Liver (tissue), 9 donors: Measurements from ENCODE around the gene FBXW7. TPM values are rescaled to one million over a fixed set of nuclear protein-coding genes. Genes with fewer than 3 reads are reported as not detected.

ENCODE experiments used
- DNase-seq: peaks from one replicate; pipeline ENCODE4 v3.0.0-alpha.2; 2017; ENCODE audit warnings: low spot score
- H3K27ac ChIP-seq, 2 donors: one replicate each; pipeline ENCODE4 v1.7.0; 2013; ENCODE audit warnings: inconsistent platforms in 2 of 2, low read length in 2 of 2, control low read depth in 1 of 2, low read depth in 1 of 2, mild to moderate bottlenecking in 1 of 2
- H3K27me3 ChIP-seq, 4 donors: one replicate each; pipeline versions ENCODE4 v1.6.1 to v1.7.0; 2013; ENCODE audit warnings: low read length in 3 of 4, inconsistent platforms in 1 of 4, mild to moderate bottlenecking in 1 of 4, moderate library complexity in 1 of 4; ENCODE audit not compliant: control insufficient read depth in 4 of 4, insufficient read depth in 4 of 4
- H3K36me3 ChIP-seq, 4 donors: one replicate each; pipeline versions ENCODE4 v1.6.1 to v1.7.0; 2013; ENCODE audit warnings: low read length in 3 of 4, mild to moderate bottlenecking in 3 of 4, low read depth in 1 of 4, moderate library complexity in 1 of 4; ENCODE audit not compliant: control insufficient read depth in 4 of 4, insufficient read depth in 3 of 4
- H3K4me1 ChIP-seq, 4 donors: one replicate each; pipeline versions ENCODE4 v1.6.1 to v1.7.0; 2013; ENCODE audit warnings: low read length in 3 of 4, mild to moderate bottlenecking in 3 of 4, moderate library complexity in 1 of 4; ENCODE audit not compliant: control insufficient read depth in 4 of 4, insufficient read depth in 4 of 4
- H3K4me3 ChIP-seq, 3 donors: one replicate each; pipeline versions ENCODE4 v1.6.1 to v1.7.0; 2013; ENCODE audit warnings: low read length in 3 of 3, control low read depth in 1 of 3, low read depth in 1 of 3, mild to moderate bottlenecking in 1 of 3
- H3K9ac ChIP-seq, 2 donors: one replicate each; pipeline ENCODE4 v1.7.0; 2013; ENCODE audit warnings: low read length in 2 of 2, mild to moderate bottlenecking in 2 of 2, moderate library complexity in 2 of 2, control low read depth in 1 of 2, low read depth in 1 of 2
- H3K9me3 ChIP-seq, 4 donors: one replicate each; pipeline versions ENCODE4 v1.6.1 to v1.7.0; 2013; ENCODE audit warnings: low read length in 3 of 4; ENCODE audit not compliant: control insufficient read depth in 4 of 4
- ATF3 ChIP-seq: IDR thresholded peaks from 2 replicates; pipeline ENCODE4 v1.6.1; 2016; ENCODE audit warnings: antibody characterized with exemption
- CTCF ChIP-seq: fragments of 150-350 bp; IDR thresholded peaks from 2 replicates; pipeline ENCODE4 v1.5.1; 2017; ENCODE audit warnings: improper control_type of control experiment, low read depth, low read length; ENCODE audit not compliant: missing input control
- EGR1 ChIP-seq, 2 donors: IDR thresholded peaks; 2 replicates each; pipeline ENCODE4 v1.6.1; 2016 to 2018; ENCODE audit warnings: antibody characterized with exemption in 2 of 2, low read depth in 2 of 2
- FOXA1 ChIP-seq: IDR thresholded peaks from 2 replicates; pipeline ENCODE4 v1.6.1; 2016; ENCODE audit warnings: antibody characterized with exemption
- FOXA2 ChIP-seq: IDR thresholded peaks from 2 replicates; pipeline ENCODE4 v1.6.1; 2016; ENCODE audit warnings: antibody characterized with exemption
- GABPA ChIP-seq, 2 donors: IDR thresholded peaks in 1 of 2; conservative IDR thresholded peaks in 1 of 2; 2 replicates each; pipeline ENCODE4 v1.6.1; 2016; ENCODE audit warnings: antibody characterized with exemption in 2 of 2, mild to moderate bottlenecking in 1 of 2, moderate library complexity in 1 of 2
- HNF4A ChIP-seq, 2 donors: conservative IDR thresholded peaks; 2 replicates each; pipeline ENCODE4 v1.6.1; 2016; ENCODE audit warnings: antibody characterized with exemption in 2 of 2, mild to moderate bottlenecking in 2 of 2
- HNF4G ChIP-seq: IDR thresholded peaks from 2 replicates; pipeline ENCODE4 v1.6.1; 2016; ENCODE audit warnings: antibody characterized with exemption
- JUND ChIP-seq, 2 donors: IDR thresholded peaks; 2 replicates each; pipeline ENCODE4 v1.6.1; 2016; ENCODE audit warnings: antibody characterized with exemption in 2 of 2
- MAX ChIP-seq: IDR thresholded peaks from 2 replicates; pipeline ENCODE4 v1.6.1; 2016; ENCODE audit warnings: antibody characterized with exemption
- NR2F2 ChIP-seq: IDR thresholded peaks from 2 replicates; pipeline ENCODE4 v1.6.1; 2016; ENCODE audit warnings: antibody characterized with exemption
- RAD21 ChIP-seq, 2 donors: IDR thresholded peaks; 2 replicates each; pipeline ENCODE4 v1.6.1; 2016; ENCODE audit warnings: antibody characterized with exemption in 2 of 2, mild to moderate bottlenecking in 2 of 2
- REST ChIP-seq: IDR thresholded peaks from 2 replicates; pipeline ENCODE4 v1.6.1; 2016; ENCODE audit warnings: antibody characterized with exemption, mild to moderate bottlenecking
- RXRA ChIP-seq, 2 donors: IDR thresholded peaks; 2 replicates each; pipeline ENCODE4 v1.6.1; 2017 to 2018; ENCODE audit warnings: antibody characterized with exemption in 2 of 2, mild to moderate bottlenecking in 1 of 2
- SP1 ChIP-seq: IDR thresholded peaks from 2 replicates; pipeline ENCODE4 v1.6.1; 2018; ENCODE audit warnings: antibody characterized with exemption, mild to moderate bottlenecking
- TAF1 ChIP-seq: conservative IDR thresholded peaks from 2 replicates; pipeline ENCODE4 v1.6.1; 2016; ENCODE audit warnings: antibody characterized with exemption, mild to moderate bottlenecking
- YY1 ChIP-seq: IDR thresholded peaks from 2 replicates; pipeline ENCODE4 v1.6.1; 2016; ENCODE audit warnings: antibody characterized with exemption, mild to moderate bottlenecking
- ZBTB33 ChIP-seq: IDR thresholded peaks from 2 replicates; pipeline ENCODE4 v1.6.1; 2016; ENCODE audit warnings: antibody characterized with exemption
- WGBS: extraction: QIAGEN DNeasy Blood & Tissue Kit; methylation state at CpG from one replicate; pipeline ENCODE4 v1.1.7; 2013; 5-methylcytosine and 5-hydroxymethylcytosine counted together
- polyA plus RNA-seq, 2 donors: library from polyadenylated mRNA; stranded (reverse) in 1 of 2; unstranded in 1 of 2; fragments of 200-250 nt in 1 of 2; fragments of >200 nt in 1 of 2; fragmentation: Nextera tagmentation in 1 of 2; extraction: Ambion mirVana in 1 of 2; gene quantifications; one replicate each; pipeline versions ENCODE4 v1.2.1 to v1.2.3, GENCODE V29; 2013 to 2015
- total RNA-seq, 2 donors: library from RNA; depleted of rRNA; stranded (reverse); fragments of >200 nt; gene quantifications; one replicate each; pipeline ENCODE4 v1.2.3, GENCODE V29; 2014
- donor health status: healthy.
- donor health status: healthy.
- donor health status: healthy.
- donor health status: healthy.
- donor health status: healthy.

Gene FBXW7
- total and polyA plus RNA-seq, 4 donors: 4.0 to 56.9 (median 16.1) TPM

- H3K9me3 ChIP-seq: no peaks in the 10 kb centered on the region
- no peaks in the 10 kb centered on the region for H3K27me3 ChIP-seq
- no peak for TF ChIP-seq GABPA (IDR thresholded peaks at IDR 0.05 in 1 of 2, conservative IDR thresholded peaks at IDR 0.05 in 1 of 2)
- TF ChIP-seq FOXA1: no peak
- TF ChIP-seq HNF4A (conservative IDR thresholded peaks at IDR 0.05): no peak
- TF ChIP-seq JUND (IDR thresholded peaks at IDR 0.05): no peak
- TF ChIP-seq NR2F2: no peak
- TF ChIP-seq CTCF: no peak
- TF ChIP-seq EGR1 (IDR thresholded peaks at IDR 0.05; ENCODE audit: low read depth in 2 of 2): no peak
- TF ChIP-seq RAD21 (IDR thresholded peaks at IDR 0.05): no peak
- no peak for TF ChIP-seq YY1
- TF ChIP-seq ATF3: no peak
- no peak for TF ChIP-seq HNF4G
- TF ChIP-seq MAX: no peak
- no peak for TF ChIP-seq FOXA2
- no peak for TF ChIP-seq REST
- TF ChIP-seq SP1: no peak
- no peak for TF ChIP-seq TAF1
- no peak for TF ChIP-seq ZBTB33
- no peak for TF ChIP-seq RXRA (IDR thresholded peaks at IDR 0.05)
- H3K36me3 ChIP-seq: no peaks in the 10 kb centered on the region
- no peak overlapping the region for H3K9ac ChIP-seq
- DNase-seq: no peak
- H3K27ac ChIP-seq: no peak overlapping the region
- no peak overlapping the region for H3K4me3 ChIP-seq
- 70% methylated on average over 9 of the region's 9 CpGs for whole genome bisulfite sequencing
- H3K4me1 ChIP-seq: no peaks in the 10 kb centered on the region
Observed at GRCh38 chr4:152572417-152573086, 36.7 kb upstream of the FBXW7 start.
